GM19351 (cell line): ENCODE data around the gene SDK1.

Experiments used
- ATAC-seq: cut with Tn5 transposase; IDR thresholded peaks from one replicate; pipeline ENCODE4 v1.9.1; 2021; ENCODE audit warnings: mild to moderate bottlenecking, moderate library complexity; ENCODE audit not compliant: unreplicated experiment

SDK1 gene

GRCh38 chr7:4182605-4183300, 881.7 kb downstream of the SDK1 start:
- no peak for ATAC-seq

- ATAC-seq: no peak
These were observed 883.6 kb downstream of the SDK1 start for GRCh38 chr7:4184653-4185052.

- no peak for ATAC-seq
These were observed 884.1 kb downstream of the SDK1 start for GRCh38 chr7:4185136-4185535.

- no peak for ATAC-seq
These were observed 884.9 kb downstream of the SDK1 start for GRCh38 chr7:4185721-4186512.

GRCh38 chr7:4186513-4186780, 885.4 kb downstream of the SDK1 start:
- ATAC-seq: no peak

GRCh38 chr7:4188651-4189050, 887.6 kb downstream of the SDK1 start:
- ATAC-seq: no peak

- ATAC-seq: no peak
These were observed 888.1 kb downstream of the SDK1 start for GRCh38 chr7:4189131-4189570.

GRCh38 chr7:4190010-4190981, 889.2 kb downstream of the SDK1 start:
- ATAC-seq: no peak

GRCh38 chr7:4191046-4191445, 890.0 kb downstream of the SDK1 start:
- ATAC-seq: no peak

GRCh38 chr7:4191525-4191924, 890.5 kb downstream of the SDK1 start:
- ATAC-seq: no peak

GRCh38 chr7:4195660-4196059, 894.6 kb downstream of the SDK1 start:
- no peak for ATAC-seq

GRCh38 chr7:4196121-4196819, 895.2 kb downstream of the SDK1 start:
- ATAC-seq: no peak

GRCh38 chr7:4198301-4198700, 897.2 kb downstream of the SDK1 start:
- ATAC-seq: no peak

GRCh38 chr7:4200546-4201094, 899.6 kb downstream of the SDK1 start:
- ATAC-seq: no peak

- ATAC-seq: no peak
These were observed 900.5 kb downstream of the SDK1 start for GRCh38 chr7:4201566-4201965.

GRCh38 chr7:4202154-4202736, 901.2 kb downstream of the SDK1 start:
- no peak for ATAC-seq

GRCh38 chr7:4202954-4203353, 901.9 kb downstream of the SDK1 start:
- ATAC-seq: no peak

GRCh38 chr7:4203626-4204512, 902.8 kb downstream of the SDK1 start:
- ATAC-seq: no peak

- no peak for ATAC-seq
These were observed 903.6 kb downstream of the SDK1 start for GRCh38 chr7:4204513-4205165.
